Neural crest cell (in vitro differentiated cells): ENCODE measurements around the gene ADM. TPM values are rescaled to one million over a fixed set of nuclear protein-coding genes. Genes with fewer than 3 reads are reported as not detected.

Experiments
- DNase-seq: peaks from one replicate; pipeline ENCODE4 v3.0.0; 2021; ENCODE audit warnings: low read depth, mixed read lengths, low spot score
- H3K27ac Mint-ChIP-seq: one replicate; pipeline ENCODE4 v1.8.0; 2021; ENCODE audit warnings: mild to moderate bottlenecking, mixed read lengths; ENCODE audit not compliant: unreplicated experiment
- H3K27me3 Mint-ChIP-seq: 2 replicates; pipeline ENCODE4 v1.8.0; 2021; ENCODE audit warnings: low read depth, mild to moderate bottlenecking, mixed read lengths
- H3K36me3 Mint-ChIP-seq: 2 replicates; pipeline ENCODE4 v1.8.0; 2021; ENCODE audit warnings: low read depth, mild to moderate bottlenecking, mixed read lengths
- H3K4me1 Mint-ChIP-seq: 2 replicates; pipeline ENCODE4 v1.8.0; 2021; ENCODE audit warnings: mixed read lengths
- H3K4me3 Mint-ChIP-seq: one replicate; pipeline ENCODE4 v1.8.0; 2021; ENCODE audit warnings: mild to moderate bottlenecking, mixed read lengths
- H3K9me3 Mint-ChIP-seq: 2 replicates; pipeline ENCODE4 v1.8.0; 2021; ENCODE audit warnings: mixed read lengths
- CTCF ChIP-seq: fragments of 200-600 bp; sonication (generic); conservative IDR thresholded peaks from 2 replicates; pipeline ENCODE4 v1.5.0; 2021; ENCODE audit warnings: antibody characterized with exemption, mild to moderate bottlenecking
- total RNA-seq: library from RNA; stranded (reverse); gene quantifications from 2 replicates; pipeline ENCODE4 v1.2.1, GENCODE V29; 2021

Gene ADM
- total RNA-seq, 1 donor from 2014 or later, result 13.9 TPM

GRCh38 chr11:10274726-10275125 is 30.1 kb upstream of the ADM start:
- Mint-ChIP-seq H3K4me1 (peaks cover 5% of the 10 kb centered on the region), H3K36me3 (no peaks in the 10 kb centered on the region), H3K27ac (no peak overlapping the region), H3K27me3 (no peaks in the 10 kb centered on the region), H3K9me3 (no peaks in the 10 kb centered on the region), H3K4me3 (no peak overlapping the region)
- no peak for TF ChIP-seq CTCF
- DNase-seq, result no peak

- Mint-ChIP-seq H3K4me3 (no peak overlapping the region), H3K9me3 (no peaks in the 10 kb centered on the region)
These were observed 29.2 kb upstream of the ADM start for GRCh38 chr11:10275714-10276113.

DNA sequence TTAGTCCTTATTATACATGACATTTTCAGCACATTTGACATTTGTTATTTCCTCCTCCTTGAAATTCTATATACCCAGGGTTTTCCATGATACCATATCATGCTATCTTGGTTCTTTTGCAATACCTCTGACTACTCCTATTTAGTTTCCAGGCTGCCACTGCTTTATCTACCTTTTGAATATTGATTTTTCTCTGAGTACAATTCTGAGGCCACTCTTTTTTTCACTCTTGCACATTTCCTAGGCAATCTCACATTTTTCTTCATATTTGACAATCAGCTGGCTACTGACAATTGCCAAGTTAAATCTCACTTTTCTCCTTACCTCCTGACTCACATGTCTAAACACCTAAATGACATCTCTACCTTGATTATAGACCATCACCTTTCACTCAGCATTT is 22.8 kb upstream of the ADM start:
- Mint-ChIP-seq H3K4me3 (no peak overlapping the region), H3K4me1 (no peaks in the 10 kb centered on the region)
- DNase-seq, result no peak

More at GRCh38 chr11:10275714-10276113, 29.2 kb upstream of the ADM start:
- Mint-ChIP-seq H3K27me3 (no peaks in the 10 kb centered on the region), H3K36me3 (no peaks in the 10 kb centered on the region), H3K4me1 (peaks cover 5% of the 10 kb centered on the region), H3K27ac (no peak overlapping the region)
- TF ChIP-seq CTCF, result no peak
- no peak for DNase-seq

DNA sequence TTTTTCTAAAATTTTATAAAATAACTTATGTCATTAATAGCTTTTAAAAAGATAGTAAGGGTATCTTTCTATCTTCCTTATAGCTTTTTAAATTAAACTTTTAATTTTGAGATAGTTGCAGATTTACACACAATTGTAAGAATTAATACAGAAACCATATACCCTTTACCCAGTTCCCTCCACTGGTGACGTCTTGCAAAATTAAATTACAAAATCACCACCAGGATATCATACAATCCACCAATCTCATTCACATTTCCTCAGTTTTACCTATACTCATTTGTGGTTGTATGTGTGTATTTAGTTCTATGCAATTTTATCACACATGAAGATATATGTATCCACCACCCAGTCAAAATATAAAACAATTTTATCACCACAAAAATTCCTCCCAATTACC is 20.9 kb upstream of the ADM start:
- Mint-ChIP-seq H3K36me3 (no peaks in the 10 kb centered on the region), H3K4me1 (no peaks in the 10 kb centered on the region), H3K27me3 (no peaks in the 10 kb centered on the region), H3K4me3 (no peak overlapping the region), H3K9me3 (no peaks in the 10 kb centered on the region), H3K27ac (no peak overlapping the region)
- no peak for DNase-seq
- TF ChIP-seq CTCF, result no peak

More for the DNA sequence above, 22.8 kb upstream of the ADM start:
- H3K36me3 Mint-ChIP-seq, result no peaks in the 10 kb centered on the region
- H3K9me3 Mint-ChIP-seq, result no peaks in the 10 kb centered on the region
- H3K27me3 Mint-ChIP-seq, result no peaks in the 10 kb centered on the region
- H3K27ac Mint-ChIP-seq, result no peak overlapping the region
- TF ChIP-seq CTCF, result no peak

GRCh38 chr11:10285148-10285802 is 19.6 kb upstream of the ADM start:
- no peaks in the 10 kb centered on the region for H3K9me3 Mint-ChIP-seq
- no peak overlapping the region for H3K27ac Mint-ChIP-seq

More at GRCh38 chr11:10285148-10285802, 19.6 kb upstream of the ADM start:
- Mint-ChIP-seq H3K4me1 (peaks cover 4% of the 10 kb centered on the region), H3K27me3 (no peaks in the 10 kb centered on the region), H3K36me3 (no peaks in the 10 kb centered on the region), H3K4me3 (no peak overlapping the region)
- DNase-seq, result no peak
- TF ChIP-seq CTCF, result no peak
